HG03060 (cell line): ENCODE measurements around the gene SMIM38.
A peak's percentile ranks its signal among the peaks of the same experiment; 100 is the strongest.

Source experiments
- ATAC-seq: cut with Tn5 transposase; IDR thresholded peaks from one replicate; pipeline ENCODE4 v1.9.1; 2021; ENCODE audit warnings: low read depth, moderate number of reproducible peaks; ENCODE audit not compliant: unreplicated experiment

The SMIM38 gene

DNA sequence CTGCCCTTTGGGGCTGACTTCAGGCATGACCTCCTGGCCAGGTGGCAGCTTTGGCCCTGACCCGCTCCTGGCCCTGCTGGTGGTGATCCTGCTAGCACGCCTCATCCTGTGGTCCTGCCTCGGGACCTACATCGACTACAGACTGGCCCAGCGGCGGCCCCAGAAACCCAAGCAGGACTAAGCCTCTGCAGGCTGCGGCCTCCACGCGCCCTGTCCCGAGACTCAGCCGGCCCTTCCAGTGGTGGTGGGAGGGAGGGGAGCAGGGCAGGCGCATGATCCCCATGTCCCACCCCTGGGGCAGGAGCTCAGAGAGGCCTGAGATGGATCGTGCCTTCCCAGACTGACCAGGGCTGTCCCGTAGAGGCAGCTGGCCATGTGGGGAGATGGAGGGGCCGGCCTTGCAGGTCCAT lies 2.1 kb downstream of the SMIM38 start:
- no peak for ATAC-seq

DNA sequence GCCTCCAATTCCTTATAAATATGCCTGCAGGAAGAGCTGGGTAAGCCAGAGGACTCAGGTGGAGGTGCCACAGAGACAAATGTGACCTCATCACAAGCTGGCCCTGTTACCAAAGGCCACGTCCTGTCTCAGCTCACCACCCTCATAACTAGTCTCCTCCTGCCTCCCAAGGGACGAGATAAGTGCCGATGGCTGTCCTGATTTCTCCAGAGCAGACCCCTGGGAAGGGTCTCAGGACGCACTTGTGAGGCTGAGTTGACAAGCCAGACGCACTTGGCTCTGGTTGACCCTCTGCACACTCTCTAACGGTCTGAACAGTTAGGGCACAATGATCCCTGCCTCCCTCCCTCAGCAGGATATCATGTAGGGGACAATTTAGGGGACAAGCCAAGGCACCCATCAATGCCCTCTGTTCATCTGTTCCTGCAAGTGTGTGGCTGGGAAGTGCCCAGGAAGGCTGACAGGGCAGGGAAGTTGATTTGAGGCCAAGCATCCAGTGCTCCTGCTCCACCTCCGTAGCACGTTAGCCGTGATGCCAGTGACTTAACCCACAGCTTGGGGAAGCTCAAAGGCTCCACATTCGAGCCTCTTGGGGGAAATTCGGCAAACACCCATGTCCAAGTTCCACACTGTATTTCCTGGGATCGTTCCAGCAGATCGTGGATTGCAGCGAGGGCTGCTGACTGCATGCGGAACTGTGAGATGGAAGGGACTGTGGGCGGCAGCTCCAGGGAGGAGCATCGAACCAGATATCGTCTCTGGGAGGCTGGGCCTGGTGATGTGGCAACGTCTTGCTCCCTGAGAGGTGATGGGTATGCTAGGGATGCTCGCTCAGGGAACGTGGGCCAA lies 2.8 kb downstream of the SMIM38 start:
- ATAC-seq, result no peak

DNA sequence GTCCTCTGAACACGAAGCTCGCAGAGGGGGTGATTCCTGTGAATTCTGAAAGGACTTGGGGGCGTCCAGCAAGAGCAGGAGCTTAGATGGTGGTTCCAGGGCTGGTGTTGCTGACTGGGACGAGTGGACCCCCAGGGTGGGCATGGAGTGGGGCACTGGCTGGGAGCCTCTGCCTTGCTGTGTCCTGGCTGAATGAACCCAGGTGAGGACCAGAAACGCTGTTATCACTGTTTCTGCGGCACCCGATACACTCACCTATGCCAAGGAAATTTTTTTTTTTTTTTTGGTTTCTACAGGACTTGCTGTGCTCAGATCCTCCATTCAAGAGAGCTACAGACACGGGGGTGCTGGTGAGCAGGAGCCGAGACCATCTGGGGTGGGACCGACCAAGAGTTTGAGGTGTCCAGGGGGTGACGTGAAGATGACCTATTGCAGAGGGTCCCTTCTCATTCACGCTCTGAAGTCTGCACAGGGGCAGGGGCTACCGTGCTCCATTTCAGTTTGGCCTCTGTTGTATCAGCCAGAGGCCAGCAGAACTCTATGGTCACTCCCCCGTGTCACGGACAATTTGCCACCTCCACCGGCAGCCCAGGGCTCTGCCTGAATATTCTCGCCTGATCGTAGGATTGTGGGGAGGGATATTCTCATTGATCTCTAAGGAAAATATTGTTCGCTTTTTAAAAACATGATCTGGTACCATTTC lies 3.6 kb downstream of the SMIM38 start:
- no peak for ATAC-seq

DNA sequence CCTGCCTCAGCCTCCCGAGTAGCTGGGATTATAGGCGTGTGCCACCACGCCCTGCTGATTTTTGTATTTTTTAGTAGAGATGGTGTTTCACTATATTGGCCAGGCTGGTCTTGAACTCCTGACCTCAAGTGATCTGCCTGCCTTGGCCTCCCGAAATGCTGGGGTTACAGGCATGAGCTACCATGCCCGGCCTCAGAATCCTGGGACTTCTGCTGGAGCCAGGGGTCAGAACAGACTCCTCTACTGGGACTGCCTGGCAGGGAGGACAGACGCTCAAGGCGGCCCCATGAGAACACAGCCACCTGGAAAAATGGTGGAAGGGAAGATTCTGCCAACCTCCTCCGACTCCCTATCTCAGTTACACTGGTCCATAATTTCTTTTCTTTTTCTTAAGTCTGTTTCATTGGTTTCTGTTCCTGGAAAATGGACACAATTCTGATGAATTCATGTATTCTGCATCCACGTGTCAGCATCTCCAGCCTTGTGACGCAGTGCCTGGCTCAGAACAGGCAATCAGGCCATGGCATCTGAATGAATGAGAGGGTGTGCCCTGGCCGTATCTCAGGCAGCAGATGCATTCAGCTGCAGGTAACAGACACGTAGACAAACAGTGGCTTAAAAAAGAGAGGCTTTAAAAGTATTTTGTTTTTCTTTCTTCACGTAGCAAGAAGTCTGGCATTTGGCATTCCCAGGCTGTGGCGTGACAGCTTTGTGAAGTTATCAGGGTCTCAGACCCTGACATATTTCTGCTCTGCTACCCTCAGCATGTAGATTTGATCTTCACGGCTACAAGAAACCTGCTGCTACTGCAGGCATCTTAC lies 4.8 kb downstream of the SMIM38 start:
- no peak for ATAC-seq

DNA sequence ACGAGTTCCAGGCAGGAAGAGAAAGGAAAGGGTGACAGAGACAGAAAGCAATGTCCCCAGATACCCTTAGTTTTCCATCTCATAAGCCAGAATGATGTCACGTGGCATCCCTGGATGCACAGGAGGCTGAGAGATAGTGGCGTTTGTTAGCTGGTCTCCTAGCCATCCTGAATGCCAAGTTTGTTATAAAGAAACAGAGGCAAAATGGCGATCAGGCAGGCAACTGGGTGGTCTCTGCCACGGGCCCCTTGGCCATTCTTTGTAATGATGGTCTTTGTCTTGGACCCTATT lies 5.3 kb downstream of the SMIM38 start:
- ATAC-seq, result no peak

DNA sequence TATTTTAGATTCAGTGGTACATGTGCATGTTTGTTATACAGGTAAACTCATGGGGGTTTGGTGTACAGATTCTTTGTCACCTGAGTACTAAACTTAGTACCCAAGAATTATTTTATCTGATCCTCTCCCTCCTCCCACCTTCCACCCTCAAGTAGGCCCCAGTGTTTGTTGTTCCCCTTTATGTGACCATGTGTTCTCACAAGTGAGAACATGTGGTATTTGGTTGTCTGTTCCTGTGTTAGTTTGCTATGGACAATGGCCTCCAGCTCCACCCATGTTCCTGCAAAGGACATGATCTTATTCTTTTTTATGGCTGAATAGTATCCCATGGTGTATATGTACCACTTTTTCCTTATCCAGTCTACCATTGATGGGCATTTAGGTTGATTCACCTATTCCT lies 6.8 kb downstream of the SMIM38 start:
- ATAC-seq, result no peak

DNA sequence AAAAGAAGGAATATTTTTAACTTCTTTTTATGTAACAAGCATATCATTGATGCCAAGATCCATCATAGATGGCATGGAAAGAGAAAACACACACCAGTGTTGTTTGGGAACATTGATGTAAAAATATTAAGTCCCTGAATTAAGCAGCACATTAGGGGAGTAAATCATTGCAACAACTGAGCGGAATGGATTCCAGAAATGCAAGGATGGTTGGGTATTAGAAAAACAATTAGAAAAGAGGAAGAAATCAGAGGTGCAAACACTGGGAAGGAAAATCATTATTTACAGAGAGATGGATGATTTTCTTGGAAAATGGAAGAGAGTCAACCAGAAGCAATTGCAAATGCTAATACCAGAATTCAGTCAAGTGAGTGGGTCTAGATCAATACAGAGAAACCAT lies 8.1 kb downstream of the SMIM38 start:
- no peak for ATAC-seq

DNA sequence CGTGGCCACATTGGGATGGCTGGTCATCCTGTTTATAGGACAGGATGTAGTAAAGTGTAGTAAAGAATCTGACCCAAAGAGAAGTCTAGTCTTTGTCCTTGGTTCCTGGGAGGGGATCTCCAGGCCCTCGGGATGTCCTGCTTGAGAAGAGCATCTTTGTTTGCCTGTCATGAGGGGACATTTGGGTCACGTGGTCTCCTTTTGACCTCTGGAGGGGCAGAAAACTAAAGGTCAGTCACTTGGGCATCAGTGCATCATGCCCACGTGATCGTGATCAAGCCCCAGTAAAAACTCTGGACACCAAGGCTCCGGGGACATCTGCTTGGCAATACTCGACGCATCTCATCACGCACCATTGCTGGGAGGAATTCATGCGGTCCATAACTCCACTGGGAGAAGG lies 9.1 kb downstream of the SMIM38 start:
- no peak for ATAC-seq

DNA sequence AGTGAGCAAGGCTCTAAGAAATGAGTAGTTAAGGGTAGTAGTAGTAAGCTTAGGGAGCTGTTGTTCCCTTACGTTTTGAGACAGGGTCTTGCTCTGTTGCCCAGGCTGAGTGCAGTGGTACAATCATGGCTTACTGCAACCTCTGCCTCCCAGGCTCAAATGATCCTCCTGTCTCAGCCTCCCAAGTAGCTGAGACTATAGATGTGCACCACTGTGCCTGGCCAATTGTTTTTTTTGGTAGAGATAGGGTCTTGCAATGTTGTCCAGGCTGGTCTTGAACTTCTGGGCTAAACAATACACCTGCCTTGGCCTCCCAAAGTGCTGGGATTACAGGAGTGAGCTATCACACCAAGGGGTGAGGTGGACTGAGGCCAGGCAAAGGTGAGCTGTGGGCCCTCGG lies 10.0 kb downstream of the SMIM38 start:
- ATAC-seq, result no peak

DNA sequence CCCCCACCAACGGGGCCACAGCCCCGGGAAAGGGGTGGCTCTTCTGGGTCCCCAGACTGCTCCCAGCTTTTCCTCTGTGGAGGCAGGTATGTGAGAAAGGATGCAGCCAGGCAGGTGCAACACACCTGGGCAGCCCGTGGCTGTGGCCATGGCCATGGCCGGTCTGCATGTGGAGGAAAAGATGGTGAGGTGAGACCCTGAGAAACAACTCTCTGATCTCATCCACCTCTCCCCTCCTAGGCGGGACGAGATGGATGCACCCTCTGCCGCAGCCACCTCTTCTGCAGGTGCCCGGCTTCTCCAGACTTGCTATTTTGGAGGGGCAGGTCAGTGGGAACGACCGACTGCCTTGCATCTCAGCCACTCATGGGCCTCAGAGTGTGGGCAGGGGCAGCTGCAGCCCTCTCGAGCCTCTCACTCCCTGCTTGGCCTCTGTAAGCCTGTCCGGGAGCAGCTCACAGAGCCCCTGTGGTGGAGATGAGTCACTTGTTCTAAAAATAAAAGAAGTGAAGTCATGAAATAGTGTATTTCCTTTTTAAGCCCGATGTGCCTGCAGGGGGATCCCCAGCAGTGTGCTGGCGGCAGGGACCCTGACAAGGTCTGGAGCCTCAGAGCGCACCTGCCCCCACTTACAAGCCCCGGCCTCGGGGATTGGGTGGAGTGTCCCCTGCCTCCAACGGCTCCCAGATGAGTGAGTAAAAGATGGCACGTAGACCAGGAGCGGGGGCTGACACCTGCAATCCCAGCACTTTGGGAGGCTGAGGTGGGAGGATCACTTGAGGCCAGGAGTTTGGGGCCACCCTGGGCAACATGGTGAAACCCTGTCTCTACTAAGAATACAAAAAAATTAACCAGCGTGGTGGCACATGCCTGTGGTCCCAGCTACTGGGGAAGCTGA lies 10.7 kb downstream of the SMIM38 start:
- ATAC-seq, result peak; percentile 83

DNA sequence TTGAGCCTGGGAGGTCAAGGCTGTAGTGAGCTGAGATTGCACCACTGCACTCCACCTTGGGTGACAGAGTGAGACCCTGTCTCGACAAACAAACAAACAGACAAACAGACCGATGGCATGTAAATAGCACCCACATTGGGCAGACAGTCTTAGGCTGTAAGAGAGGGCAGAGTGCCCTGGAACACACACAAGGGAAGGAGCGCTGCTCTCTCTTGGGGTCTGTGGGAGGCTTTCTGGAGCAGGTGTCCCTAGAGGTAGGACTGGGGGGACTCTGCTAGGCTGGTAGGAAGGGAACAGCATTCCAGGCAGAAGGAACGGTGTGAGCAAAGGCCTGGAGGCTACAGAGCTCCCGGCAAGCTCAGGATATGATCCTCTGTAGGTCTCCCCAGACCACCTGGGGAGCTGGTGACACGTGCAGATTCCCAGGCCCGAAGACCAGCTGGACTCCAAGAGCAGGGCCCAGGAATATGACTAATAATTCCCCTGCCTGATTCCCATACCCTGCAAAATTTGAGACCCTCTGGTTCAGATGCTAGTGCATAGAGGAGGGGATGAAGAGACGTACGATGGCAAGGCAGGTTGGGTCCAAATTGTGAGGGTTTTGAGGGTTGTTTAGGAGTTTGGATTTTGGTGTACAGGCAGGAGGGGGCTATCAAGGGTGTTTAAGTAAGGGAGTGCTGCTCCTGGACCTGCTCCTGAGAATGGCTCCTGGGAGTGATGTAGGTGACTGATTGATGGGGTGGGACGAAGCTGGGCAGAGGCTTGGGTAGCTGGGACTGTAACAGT lies 11.6 kb downstream of the SMIM38 start:
- no peak for ATAC-seq

DNA sequence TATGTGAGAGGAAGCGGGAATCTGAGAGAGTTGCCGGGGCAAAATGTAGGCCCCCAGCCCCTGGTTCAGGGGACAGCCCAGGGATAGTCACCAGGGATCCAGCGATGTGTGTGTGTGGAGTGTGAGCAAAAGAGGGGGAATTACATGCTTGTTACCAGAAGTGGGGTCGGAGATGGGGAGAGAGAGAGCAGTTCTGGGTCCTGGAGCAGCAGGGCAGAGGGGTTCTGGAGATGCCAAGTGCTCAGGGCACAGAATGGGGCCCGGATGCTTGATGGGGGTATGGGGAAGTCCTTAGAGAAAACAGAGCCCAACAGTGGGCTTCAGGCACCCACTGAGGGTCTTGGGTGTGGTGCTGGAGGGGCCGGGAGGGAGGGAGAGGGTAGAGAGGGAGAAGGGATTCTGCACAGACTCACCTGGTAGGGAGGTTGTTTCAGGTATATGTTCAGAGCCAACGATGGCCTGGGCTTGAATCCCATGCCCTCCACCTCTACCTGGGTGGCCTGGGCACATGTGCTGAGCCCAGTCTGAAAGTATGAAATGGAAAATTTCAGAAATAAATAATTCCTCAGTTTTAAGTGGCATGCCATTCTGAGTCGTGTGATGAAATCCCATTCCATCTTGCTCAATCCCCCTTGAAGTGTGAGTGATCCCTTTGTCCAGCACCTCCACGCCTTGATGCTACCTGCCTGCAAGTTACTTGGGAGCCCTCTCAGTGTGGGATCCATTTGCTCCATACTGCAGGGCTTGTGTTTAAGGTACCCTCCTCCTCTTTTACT lies 12.4 kb downstream of the SMIM38 start:
- no peak for ATAC-seq

DNA sequence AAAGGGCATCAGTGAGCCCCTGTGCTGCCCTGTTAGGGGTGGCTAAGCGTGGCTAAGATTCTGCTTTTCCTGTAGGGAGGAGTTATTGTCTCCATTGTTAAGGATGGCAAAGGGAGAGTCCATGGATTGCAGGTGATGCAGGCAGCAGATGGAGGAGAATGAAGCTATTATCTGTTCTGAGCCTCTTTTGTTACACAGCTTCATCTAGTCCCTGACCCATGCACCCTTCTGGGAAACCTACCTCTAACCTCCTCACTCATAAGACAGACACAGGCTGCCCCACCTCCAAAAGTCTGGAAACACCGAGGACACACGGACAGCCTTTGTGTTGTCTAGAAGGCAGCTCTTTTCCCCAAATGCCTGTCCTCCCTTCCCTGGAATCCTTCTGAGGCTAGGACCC lies 13.7 kb downstream of the SMIM38 start:
- no peak for ATAC-seq

DNA sequence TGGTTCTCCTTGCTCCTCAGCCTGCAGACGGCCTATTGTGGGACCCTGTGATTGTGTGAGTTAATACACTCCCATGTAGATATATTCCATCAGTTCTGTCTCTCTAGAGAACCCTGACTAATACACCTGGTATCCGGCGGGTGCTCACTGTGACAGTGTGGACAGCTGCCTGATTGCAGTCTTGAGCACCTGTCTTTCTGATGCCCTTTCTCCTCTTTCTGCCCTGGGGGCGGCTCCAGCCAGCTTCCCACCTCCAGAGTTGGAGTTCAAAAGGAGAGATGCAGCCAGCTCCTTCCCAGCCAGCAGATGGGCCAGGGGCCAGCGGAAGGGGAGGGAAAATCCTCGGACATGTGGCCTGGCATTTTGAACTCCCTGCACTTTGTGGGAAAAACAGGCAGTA lies 15.0 kb downstream of the SMIM38 start:
- no peak for ATAC-seq

DNA sequence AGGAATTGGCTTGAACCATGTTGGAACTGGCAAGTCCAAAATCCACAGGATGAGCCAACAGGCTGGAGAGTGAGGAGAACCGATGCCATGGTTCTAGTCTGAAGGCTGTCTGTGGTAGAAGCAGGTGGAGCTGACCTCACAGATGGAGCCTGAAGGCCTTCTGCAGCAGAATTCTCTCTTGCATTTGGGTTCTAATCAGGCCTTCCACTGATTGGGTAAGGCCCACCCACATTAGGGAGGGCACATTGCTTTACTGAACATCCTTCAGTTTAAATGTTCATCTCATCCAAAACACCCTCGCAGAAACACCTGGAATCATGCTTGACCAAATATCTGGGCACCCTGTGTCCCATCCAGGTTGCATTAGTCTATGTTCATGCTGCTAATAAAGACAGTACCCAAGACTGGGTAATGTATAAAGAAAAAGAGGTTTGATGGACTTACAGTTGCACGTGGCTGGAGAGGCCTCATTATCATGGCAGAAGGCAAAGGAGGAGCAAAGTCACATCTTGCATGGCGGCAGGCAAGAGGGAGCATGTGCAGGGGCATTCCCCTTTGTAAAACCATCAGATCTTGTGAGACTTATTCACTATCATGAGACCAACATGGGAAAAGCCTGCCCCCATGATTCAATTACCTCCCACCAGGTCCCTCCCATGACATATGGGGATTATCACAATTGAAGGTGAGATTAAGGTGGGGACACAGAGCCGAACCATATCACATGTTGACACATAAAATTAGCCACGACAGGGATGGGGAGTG lies 15.9 kb downstream of the SMIM38 start:
- ATAC-seq, result no peak

DNA sequence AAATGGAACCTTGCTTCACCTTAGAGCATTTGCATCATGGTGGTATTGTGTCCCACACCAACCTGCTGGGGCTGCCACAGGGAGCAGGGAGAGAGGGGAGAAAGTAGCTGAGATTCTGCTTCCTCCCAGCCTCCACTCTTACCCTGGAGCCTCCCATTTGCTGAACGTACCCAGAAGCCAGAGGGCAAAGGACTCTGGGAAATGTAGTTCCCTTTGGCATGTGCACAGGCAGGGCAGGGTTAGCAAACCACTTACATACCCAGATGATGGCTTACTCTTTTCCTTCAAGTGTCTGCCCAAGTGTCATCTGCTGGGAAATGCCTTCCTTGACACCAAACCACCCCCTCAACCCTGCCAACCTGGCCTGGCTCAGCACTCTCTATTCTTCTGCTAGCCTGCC lies 16.9 kb downstream of the SMIM38 start:
- ATAC-seq, result no peak

DNA sequence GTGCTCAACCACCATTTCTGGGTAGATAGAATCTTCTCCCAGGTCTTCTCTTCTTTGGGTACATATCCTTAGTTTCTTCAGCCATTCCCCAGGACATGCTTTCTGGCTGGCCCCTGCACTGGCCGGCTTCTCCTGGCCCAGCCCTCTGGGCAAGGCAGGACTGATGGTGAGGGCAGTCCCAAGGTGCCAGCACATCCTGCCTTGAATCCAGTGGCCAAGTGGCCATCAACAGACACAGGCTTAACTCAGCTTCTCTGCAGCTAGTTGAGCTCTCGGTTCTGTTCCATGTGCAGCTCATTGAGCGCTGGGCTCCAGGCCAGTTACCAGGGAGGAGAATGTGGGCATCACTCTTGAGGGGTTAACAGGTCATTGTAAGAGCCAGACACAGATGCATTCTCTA lies 17.6 kb downstream of the SMIM38 start:
- ATAC-seq, result no peak

DNA sequence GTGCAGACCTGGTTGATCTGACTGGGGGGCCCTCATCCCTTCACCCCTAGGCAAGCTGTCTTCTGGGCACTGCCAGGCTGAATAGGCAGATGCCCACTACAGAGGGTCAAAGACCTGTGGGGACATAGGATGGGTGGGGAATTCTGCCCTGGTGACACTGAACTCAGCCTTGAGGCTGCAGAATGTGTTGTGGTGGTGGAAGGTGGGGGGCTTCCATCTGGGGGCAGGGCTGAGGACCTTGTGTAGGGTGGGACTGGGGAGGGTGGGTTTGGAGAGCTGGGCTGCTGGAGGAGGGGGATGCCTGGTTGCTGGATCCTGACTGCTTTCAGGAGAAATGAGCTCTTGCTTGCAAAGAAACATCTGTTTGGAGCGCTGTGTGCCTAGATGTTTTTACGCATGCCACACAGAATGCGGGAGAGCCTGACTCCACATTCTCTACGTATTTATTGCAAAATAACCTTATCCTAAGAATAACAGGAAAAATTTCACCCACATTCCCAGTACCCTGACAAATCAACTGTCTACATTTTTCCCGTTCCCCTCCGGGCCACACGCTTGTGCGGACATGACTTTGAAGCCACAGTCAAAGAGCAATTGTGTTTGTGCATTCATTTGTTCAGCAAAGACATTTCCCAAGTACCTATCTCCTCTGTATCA lies 18.3 kb downstream of the SMIM38 start:
- ATAC-seq, result no peak
